GM18907 (cell line): ENCODE results near the gene CARMIL3.
"Not testable (repeated sequence)": the region's sequence is repeated elsewhere in the genome, so short reads cannot be mapped to it uniquely, and the experiment has no call there.

Experiments
- ATAC-seq: cut with Tn5 transposase; IDR thresholded peaks from one replicate; pipeline ENCODE4 v1.9.1; 2021; ENCODE audit warnings: mild to moderate bottlenecking, moderate library complexity; ENCODE audit not compliant: unreplicated experiment

CARMIL3 gene

DNA sequence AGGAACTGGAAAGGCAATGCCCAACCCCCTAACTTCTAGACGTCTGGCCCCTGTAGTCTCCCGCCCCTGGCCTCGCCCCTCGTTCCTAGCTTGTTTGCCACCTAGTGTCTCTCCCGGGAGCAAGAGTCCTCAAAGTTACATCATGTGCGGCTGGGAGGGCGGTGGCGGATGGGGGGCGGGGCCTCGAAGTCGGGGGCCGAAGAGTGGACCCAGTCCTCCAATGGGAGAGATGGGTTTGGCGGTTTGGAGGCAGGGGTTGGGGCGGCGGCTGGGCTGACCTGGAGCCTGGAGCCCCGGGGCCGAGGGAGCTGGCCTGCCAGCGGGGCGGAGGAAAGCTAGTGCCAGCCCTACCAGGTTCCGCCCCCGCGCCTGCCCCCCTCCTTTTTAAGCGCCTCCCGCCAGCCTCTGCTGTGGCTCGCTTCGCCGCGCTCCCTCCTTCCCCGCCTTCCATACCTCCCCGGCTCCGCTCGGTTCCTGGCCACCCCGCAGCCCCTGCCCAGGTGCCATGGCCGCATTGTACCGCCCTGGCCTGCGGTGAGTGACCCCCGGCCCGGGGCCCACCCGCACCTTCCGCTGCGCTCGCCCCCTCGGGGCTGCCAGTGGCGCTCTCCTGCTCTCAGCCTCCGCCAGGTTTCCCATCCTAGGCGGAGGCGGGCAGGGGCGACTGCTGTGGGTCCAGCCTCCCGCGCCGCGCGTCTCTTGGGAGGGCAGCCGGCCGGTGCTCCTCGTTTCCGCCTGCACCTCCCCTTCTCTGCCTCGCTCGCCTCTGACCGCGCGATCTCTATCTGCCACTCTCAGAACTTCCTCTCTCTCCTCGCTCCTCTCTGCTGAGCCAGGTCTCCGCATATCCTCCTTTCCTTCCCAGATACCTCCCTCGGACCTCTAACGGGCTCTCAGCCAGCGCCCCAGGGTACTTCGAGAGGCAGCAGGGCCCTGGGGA lies 42.4 kb downstream of the CARMIL3 start, which contains the start of gene PCK2:
Gene PCK2 (plus strand): TSS at position 411 of the 940 bp plus-strand sequence. CDS start 95 bp downstream, at position 506.
- peak; percentile 60 for ATAC-seq

GRCh38 chr14:24094841-24095270 lies 43.0 kb downstream of the CARMIL3 start:
- ATAC-seq = peak; percentile 1

DNA sequence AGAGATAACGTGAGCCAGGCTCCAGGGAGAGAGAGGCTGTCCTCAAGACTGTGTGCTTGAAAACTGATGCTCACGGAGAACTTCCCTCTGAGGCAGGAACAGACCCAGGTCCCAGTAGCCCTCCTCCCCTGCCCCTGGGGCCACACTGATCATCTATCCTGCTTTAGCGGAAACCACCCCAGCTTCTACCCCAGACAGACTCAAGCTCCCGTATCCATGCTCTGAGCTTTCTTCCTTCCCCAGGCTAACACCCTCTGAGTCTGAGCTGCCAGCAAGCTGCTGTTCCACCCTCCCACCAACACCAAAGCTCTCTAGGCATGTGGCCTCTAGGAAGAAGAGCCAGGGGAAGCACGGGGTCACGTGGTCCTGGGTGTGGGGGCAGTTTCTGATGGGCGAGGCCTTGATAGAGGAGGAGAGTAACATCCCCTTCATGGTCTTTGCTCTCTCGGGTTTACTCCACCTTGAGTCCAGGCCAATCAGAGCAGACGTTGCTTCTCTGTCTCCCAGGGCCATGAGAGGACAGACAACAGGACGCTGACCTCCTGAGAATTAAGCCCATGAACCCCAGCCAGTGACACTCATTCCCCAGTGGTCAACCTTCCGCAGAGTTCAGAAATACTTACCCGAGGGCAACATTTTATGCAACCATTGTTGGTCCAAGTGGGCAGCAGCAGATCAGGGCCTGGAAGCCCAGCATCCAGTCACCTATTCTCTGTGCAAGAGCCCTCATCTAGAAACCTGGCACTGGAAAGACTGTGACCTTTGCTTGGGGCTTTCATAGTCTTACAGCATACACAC lies 43.7 kb downstream of the CARMIL3 start:
- peak; percentile 70 for ATAC-seq

- ATAC-seq = no peak
Observed at GRCh38 chr14:24096545-24097181, 44.9 kb downstream of the CARMIL3 start.

DNA sequence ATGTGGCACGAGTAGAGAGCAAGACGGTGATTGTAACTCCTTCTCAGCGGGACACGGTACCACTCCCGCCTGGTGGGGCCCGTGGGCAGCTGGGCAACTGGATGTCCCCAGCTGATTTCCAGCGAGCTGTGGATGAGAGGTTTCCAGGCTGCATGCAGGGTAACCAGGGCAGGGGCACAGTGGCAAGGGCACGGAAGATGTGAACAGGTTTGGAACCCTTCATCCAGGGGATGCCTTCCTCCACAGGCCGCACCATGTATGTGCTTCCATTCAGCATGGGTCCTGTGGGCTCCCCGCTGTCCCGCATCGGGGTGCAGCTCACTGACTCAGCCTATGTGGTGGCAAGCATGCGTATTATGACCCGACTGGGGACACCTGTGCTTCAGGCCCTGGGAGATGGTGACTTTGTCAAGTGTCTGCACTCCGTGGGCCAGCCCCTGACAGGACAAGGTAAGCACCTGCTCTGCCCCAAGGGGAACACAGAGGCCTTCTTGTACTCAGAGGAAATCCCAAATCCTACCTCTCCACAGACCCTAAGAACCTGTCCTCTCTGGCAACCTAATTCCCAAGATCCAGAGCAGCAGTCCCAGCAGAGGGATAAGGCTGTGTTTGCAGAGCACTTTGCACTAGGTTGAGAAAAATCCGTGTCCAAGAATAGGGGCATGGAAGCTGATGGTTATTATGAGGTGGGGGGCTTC lies 46.6 kb downstream of the CARMIL3 start:
- no peak for ATAC-seq

DNA sequence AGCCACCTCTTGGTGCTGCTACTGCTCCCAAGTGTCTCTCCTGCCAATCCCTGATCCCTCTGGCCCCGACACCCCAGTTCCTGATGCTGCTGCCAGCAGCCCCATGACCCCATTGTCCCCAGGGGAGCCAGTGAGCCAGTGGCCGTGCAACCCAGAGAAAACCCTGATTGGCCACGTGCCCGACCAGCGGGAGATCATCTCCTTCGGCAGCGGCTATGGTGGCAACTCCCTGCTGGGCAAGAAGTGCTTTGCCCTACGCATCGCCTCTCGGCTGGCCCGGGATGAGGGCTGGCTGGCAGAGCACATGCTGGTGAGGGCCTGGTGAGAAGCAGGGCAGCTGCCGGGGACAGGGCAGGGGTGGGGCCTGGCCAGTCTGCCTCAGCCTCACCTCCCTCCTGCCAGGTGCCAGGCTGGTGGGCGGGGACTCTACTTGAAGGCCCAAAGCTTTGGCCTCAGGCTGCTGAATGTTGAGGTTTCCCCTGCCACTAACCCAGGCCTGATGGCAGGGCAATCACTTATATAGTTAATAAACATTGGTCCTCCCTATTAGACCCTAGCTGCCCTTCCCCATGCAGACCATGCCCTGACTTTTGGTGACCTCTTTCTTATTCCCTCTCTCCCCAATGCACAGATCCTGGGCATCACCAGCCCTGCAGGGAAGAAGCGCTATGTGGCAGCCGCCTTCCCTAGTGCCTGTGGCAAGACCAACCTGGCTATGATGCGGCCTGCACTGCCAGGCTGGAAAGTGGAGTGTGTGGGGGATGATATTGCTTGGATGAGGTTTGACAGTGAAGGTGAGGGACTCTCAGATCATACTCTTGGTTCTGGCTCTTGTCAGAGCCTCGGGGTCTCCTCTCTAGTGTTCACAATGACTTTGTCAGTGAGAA lies 47.4 kb downstream of the CARMIL3 start:
- ATAC-seq = no peak

DNA sequence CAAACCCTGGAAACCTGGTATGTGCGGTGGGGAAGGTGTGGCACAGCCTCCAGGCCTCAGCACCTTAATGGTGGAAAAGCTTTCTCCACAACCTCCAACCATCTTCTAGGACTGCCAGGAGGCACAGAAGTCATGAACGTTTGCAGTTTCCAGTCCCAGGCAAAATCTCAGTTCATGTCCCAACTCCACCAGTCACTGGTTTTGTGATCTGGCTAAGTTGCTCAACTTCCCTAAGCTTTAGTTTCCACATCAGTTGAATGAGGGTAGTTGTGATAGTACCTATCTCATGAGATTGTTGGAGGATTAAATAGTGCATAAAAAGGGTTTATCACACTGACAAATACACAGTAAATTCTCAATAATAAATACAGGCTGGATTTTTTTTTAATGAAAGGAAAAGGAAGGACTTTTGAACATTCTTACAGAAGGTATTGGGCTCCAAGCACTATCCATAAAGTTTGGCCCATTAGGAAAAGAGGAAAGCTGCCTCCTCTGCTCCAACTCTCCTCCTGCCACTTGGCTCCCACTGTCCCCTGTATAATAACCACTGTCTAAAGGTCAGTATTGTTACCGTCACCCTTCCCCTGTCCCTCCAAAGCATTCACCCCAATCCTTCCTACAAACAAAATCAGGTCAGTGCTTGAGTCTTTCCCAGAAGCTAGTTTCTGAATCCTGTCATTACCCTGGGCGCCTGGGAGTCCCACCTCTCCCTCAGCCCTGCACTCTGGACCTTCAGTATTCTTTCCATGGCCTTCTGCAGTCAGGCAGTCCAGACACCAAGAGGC lies 48.6 kb downstream of the CARMIL3 start:
- ATAC-seq = no peak

DNA sequence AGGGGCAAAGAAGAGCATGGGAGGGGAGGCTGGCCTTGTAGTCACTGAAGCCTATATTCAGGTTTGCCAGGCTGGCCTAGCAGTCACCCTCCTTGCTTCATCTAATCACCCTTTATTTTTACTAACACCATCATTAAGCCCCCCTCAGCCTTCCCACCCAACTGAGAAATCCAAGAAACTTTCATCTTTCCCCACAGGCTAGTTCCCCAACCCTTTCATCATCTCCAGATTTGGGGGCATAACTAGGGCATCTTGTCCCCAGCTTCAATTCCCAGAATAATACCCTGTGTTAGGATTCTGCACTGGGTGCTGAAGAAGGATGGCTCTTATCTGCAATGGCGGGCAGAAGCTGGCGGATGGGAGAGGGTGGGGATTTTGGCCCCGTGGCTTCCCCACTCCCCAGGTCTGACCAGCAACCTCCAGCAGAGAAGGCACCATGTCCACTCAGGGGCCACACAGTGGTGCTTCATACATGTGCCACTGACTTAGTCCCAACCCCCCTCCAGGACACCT lies 49.2 kb downstream of the CARMIL3 start:
- no peak for ATAC-seq

DNA sequence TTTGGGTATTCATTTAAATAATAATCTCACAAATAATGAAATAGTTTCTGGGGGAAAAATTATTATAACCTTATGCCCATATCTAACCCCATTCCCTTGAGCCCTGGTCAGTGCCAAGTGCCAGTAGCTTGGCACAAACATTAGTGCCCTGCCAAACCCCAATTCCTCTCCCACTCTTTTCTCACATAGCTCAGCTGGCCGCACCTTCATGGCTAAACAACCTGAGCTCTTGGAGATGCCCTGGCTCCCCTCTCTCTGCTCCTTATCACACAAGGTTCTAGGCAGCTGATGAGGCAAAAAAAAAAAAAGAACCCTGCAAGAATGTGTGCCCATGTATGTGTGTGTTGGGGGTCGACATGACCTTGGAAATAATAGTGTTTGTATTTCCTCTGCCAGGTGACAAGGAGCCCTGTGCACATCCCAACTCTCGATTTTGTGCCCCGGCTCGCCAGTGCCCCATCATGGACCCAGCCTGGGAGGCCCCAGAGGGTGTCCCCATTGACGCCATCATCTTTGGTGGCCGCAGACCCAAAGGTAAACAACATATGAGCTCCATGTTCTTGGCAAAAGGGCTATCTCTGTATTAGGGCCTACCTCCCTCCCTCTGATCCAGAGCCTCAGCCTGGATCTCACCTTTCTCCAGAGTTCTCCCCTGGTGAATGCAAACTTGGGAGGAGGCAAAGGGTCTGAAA lies 50.7 kb downstream of the CARMIL3 start:
- no peak for ATAC-seq

DNA sequence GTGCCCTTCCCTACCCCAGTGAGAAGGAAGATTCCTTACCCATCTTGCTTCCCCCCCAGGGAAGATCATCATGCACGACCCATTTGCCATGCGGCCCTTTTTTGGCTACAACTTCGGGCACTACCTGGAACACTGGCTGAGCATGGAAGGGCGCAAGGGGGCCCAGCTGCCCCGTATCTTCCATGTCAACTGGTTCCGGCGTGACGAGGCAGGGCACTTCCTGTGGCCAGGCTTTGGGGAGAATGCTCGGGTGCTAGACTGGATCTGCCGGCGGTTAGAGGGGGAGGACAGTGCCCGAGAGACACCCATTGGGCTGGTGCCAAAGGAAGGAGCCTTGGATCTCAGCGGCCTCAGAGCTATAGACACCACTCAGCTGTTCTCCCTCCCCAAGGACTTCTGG lies 51.6 kb downstream of the CARMIL3 start:
- no peak for ATAC-seq

DNA sequence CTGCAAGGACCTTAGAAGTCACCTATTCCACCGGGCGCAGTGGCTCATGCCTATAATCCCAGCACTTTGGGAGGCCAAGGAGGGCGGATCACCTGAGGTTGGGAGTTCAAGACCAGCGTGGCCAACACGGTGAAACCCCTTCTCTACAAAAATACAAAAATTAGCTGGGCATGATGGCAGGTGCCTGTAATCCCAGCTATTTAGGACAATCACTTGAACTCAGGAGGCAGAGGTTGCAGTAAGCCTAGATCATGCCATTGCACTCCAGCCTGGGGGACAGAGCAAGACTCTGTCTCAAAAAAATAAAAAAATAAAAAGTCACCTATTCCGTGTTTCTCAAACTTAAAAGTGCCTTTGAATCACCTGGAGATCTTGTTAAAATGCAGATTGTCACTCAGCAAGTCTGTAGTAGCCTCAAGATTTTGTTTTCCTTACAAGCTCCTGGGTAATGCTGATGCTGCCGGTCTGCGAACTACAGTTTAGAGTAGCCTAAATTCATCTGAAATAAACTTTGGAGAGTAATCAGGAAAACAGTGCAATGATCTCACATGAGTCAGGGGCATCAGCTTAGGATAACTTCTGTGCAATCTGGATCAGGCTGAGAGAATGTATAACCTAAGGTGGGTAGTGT lies 53.9 kb downstream of the CARMIL3 start:
- not testable (repeated sequence) for ATAC-seq

GRCh38 chr14:24106672-24107271 lies 55.0 kb downstream of the CARMIL3 start:
- ATAC-seq = no peak

- ATAC-seq = peak; percentile 44
Observed at GRCh38 chr14:24108336-24108874, 56.6 kb downstream of the CARMIL3 start.

- ATAC-seq = no peak
Observed at GRCh38 chr14:24110060-24110459, 58.3 kb downstream of the CARMIL3 start.

DNA sequence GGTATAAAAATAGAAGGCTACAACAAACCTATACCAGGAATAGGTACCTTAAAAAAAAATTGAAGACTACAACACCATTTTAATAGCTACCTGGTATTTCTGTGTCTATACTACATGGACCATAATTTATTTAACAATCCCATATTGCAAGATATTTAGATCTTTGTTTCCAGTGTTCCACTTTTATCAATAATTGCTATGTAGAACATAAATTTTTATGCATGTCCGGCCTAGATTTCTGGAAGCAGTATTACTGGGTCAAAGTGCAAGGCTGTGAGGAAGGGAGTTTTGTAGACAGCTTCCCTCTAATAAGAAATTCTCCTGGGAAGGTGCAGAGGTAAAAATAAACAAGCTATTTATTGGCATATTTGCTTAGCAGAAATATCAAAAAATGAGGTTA lies 58.7 kb downstream of the CARMIL3 start:
- no peak for ATAC-seq

GRCh38 chr14:24113379-24113800 lies 61.6 kb downstream of the CARMIL3 start:
- ATAC-seq = peak; percentile 1
